ENCODE data around the gene LRP1B.

DNA sequence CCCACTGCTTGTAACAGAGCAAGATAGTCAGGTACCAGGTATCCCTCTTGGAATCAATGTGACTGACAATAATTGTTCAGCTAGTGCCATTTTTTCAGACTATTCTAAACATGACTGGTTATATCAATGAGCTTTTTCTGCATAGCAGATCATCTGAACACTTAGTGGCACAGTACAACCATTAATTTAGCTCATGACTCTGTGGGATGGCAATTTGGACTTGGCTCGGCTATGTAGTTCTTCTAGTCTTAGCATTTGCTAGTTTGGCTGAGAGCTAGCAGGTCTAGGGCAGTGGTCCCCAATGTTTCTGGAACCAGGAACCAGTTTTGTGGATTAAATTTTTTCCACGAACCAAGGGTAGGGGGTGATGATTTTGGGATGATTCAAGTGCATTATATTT, 1929.2 kb downstream of the LRP1B start:
- TF ChIP-seq POLR2A (IDR thresholded peaks at IDR 0.05) (no peak), CTCF (IDR thresholded peaks at IDR 0.05) (no peak)

All from Peyer's patch (tissue), 4 donors.